Coronary artery (tissue), 2 donors: ENCODE measurements around the gene ZNF580.

ENCODE experiments used
- DNase-seq: peaks from one replicate; pipeline ENCODE4 v3.0.0-alpha.2; 2017; ENCODE audit warnings: low spot score
- H3K27ac ChIP-seq, 2 donors: fragments of 200-600 bp; sonication (generic); one replicate each; pipeline ENCODE4 v1.5.1; 2016 to 2019
- H3K4me3 ChIP-seq: fragments of 200-600 bp; sonication (generic); 2 replicates; pipeline ENCODE4 v1.5.1; 2016; ENCODE audit warnings: mild to moderate bottlenecking, moderate library complexity
- CTCF ChIP-seq: fragments of 200-600 bp; sonication (generic); IDR thresholded peaks from one replicate; pipeline ENCODE4 v1.5.1; 2019; ENCODE audit warnings: antibody characterized with exemption

Gene ZNF580

DNA sequence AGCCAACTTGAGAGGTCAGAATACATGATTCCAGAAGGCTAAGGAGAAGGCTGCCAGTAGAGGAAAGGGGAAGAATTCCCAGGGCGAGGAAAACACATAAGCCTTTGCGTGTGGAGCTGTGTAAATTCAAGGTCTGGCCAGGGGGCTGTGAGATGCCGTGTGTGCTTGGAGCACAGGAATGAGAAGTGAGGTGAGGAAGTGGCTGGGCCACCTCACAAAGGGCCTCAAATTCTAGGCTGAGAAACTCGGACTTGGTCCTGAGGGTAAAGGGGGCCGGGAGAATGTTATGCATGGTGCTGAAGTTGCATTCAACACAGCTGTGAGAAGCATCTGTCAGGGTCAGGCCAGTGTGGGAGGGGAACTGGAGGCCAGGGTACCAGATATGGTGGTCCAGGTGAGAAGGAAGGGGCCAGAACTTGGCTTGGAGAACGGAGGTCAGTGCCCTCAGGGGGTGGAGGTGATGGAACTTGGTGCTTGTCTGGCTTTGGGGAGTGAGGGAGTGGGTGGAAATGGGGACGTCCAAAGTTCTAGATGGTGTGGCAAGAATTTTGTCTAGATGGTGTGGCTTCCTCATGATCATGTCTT lies 4.9 kb upstream of the ZNF580 start:
- no peak for TF ChIP-seq CTCF
- DNase-seq: no peak
- peak overlapping the region; percentile 87 for H3K4me3 ChIP-seq

GRCh38 chr19:55636723-55637122 lies 4.1 kb upstream of the ZNF580 start:
- Histone ChIP-seq H3K4me3 (peak overlapping the region; percentile 87), H3K27ac (peak overlapping the region in 1 of 2 donors; percentile 98)
- TF ChIP-seq CTCF: no peak
- DNase-seq: peak; percentile 69

More for the DNA sequence above, 4.9 kb upstream of the ZNF580 start:
- peak overlapping the region; percentile 98 for H3K27ac ChIP-seq

GRCh38 chr19:55637534-55637933 lies 3.3 kb upstream of the ZNF580 start:
- no peak for TF ChIP-seq CTCF
- no peak overlapping the region for H3K4me3 ChIP-seq
- no peak overlapping the region for H3K27ac ChIP-seq
- no peak for DNase-seq

- Histone ChIP-seq H3K4me3 (no peak overlapping the region), H3K27ac (no peak overlapping the region)
- DNase-seq: peak; percentile 73
- TF ChIP-seq CTCF: no peak
These were observed 1.9 kb upstream of the ZNF580 start for GRCh38 chr19:55638864-55639359.

GRCh38 chr19:55640043-55640576 lies 692 bp upstream of the ZNF580 start:
- peak; percentile 79 for DNase-seq
- Histone ChIP-seq H3K27ac (peak overlapping the region; percentile 85 to 95), H3K4me3 (peak overlapping the region; percentile 87)
- TF ChIP-seq CTCF: peak; percentile 31

DNA sequence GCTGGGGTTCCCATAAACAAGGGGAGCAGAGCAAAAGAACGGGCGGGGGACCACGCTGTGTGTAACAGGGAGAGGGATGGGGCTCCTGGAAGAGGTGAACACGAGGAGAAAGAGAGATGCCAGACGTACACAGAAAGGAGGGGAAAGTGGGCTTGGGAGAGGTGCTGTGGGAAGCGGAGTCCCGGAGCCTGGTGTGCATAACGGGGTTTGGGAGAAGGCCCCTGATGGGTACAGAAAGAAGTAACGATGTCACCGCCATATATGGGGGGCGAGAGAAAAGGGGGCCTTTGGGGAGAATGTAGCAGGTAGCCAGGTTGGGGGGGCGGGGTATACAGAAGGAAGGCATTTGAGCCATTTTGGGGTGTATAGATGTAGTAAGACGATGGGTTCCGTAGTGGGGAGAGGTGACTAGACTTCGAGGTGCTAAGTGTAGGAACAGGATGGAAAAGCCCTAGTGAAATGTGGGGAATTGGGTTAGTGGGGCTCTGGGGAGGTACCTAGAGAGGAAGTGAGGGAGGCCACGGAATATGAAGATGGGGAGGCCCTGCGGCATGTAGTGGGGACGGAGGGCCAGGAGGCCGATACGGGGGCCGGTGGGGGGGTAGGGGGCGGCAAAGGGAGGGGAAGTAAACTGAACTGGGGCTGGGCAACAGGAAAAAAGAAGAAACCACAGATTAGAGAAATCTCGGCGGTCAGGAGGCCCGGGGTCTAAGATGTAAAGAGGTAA lies 787 bp downstream of the ZNF580 start:
- H3K4me3 ChIP-seq: peak overlapping the region; percentile 87
- peak overlapping the region; percentile 85 to 95 for H3K27ac ChIP-seq
- no peak for TF ChIP-seq CTCF
- DNase-seq: peak; percentile 72
